ENCODE data around the gene ANXA6.

The ANXA6 gene

GRCh38 chr5:151150471-151151262, 6.9 kb downstream of the ANXA6 start:
- no peaks in the 10 kb centered on the region for H3K27me3 ChIP-seq (ENCODE audit: insufficient read depth, low read length)
- H3K27ac ChIP-seq (ENCODE audit: low read length), result no peak overlapping the region
- no peak overlapping the region for H3K4me3 ChIP-seq (ENCODE audit: low read length)
- H3K4me1 ChIP-seq (ENCODE audit: insufficient read depth, low read length), result no peaks in the 10 kb centered on the region; the same call in 1 of the 2 replicates
- no peak overlapping the region for H3K9ac ChIP-seq (ENCODE audit: low read depth, low read length)
- no peaks in the 10 kb centered on the region for H3K9me3 ChIP-seq (ENCODE audit: insufficient read depth, low read depth, low read length)
- H3K36me3 ChIP-seq (ENCODE audit: insufficient read depth, low read depth, low read length), result peaks cover 13% of the 10 kb centered on the region; the same call in 1 of the 2 replicates

- Histone ChIP-seq H3K36me3 (ENCODE audit: insufficient read depth, low read depth, low read length) (peaks cover 16% of the 10 kb centered on the region; the same call in 1 of the 2 replicates), H3K4me1 (ENCODE audit: insufficient read depth, low read length) (no peaks in the 10 kb centered on the region; the same call in 1 of the 2 replicates), H3K4me3 (ENCODE audit: low read length) (no peak overlapping the region), H3K9me3 (ENCODE audit: insufficient read depth, low read depth, low read length) (no peaks in the 10 kb centered on the region), H3K9ac (ENCODE audit: low read depth, low read length) (no peak overlapping the region), H3K27ac (ENCODE audit: low read length) (no peak overlapping the region), H3K27me3 (ENCODE audit: insufficient read depth, low read length) (no peaks in the 10 kb centered on the region)
These were observed 9.0 kb downstream of the ANXA6 start for GRCh38 chr5:151148583-151148982.

- Histone ChIP-seq H3K27me3 (ENCODE audit: insufficient read depth, low read length) (no peaks in the 10 kb centered on the region), H3K9ac (ENCODE audit: low read depth, low read length) (no peak overlapping the region), H3K9me3 (ENCODE audit: insufficient read depth, low read depth, low read length) (no peaks in the 10 kb centered on the region), H3K36me3 (ENCODE audit: insufficient read depth, low read depth, low read length) (peaks cover 15% of the 10 kb centered on the region; the same call in 1 of the 2 replicates), H3K27ac (ENCODE audit: low read length) (no peak overlapping the region), H3K4me1 (ENCODE audit: insufficient read depth, low read length) (peaks cover 2% of the 10 kb centered on the region; the same call in 1 of the 2 replicates), H3K4me3 (ENCODE audit: low read length) (no peak overlapping the region)
These were observed 10.5 kb downstream of the ANXA6 start for GRCh38 chr5:151147033-151147432.

- Histone ChIP-seq H3K27me3 (ENCODE audit: insufficient read depth, low read length) (no peaks in the 10 kb centered on the region), H3K36me3 (ENCODE audit: insufficient read depth, low read depth, low read length) (peaks cover 15% of the 10 kb centered on the region; the same call in 1 of the 2 replicates), H3K9me3 (ENCODE audit: insufficient read depth, low read depth, low read length) (no peaks in the 10 kb centered on the region), H3K9ac (ENCODE audit: low read depth, low read length) (no peak overlapping the region), H3K4me1 (ENCODE audit: insufficient read depth, low read length) (peaks cover 9% of the 10 kb centered on the region; the same call in 1 of the 2 replicates), H3K27ac (ENCODE audit: low read length) (no peak overlapping the region), H3K4me3 (ENCODE audit: low read length) (no peak overlapping the region)
These were observed 11.5 kb downstream of the ANXA6 start for GRCh38 chr5:151146061-151146460.

- H3K36me3 ChIP-seq (ENCODE audit: insufficient read depth, low read depth, low read length), result peaks cover 15% of the 10 kb centered on the region; the same call in 1 of the 2 replicates
These were observed 12.7 kb downstream of the ANXA6 start for GRCh38 chr5:151144922-151145321.

GRCh38 chr5:151144275-151144674, 13.3 kb downstream of the ANXA6 start:
- H3K4me1 ChIP-seq (ENCODE audit: insufficient read depth, low read length), result peaks cover 10% of the 10 kb centered on the region; the same call in 1 of the 2 replicates
- peaks cover 20% of the 10 kb centered on the region; the same call in 1 of the 2 replicates for H3K36me3 ChIP-seq (ENCODE audit: insufficient read depth, low read depth, low read length)

More at GRCh38 chr5:151144922-151145321, 12.7 kb downstream of the ANXA6 start:
- Histone ChIP-seq H3K4me1 (ENCODE audit: insufficient read depth, low read length) (peaks cover 10% of the 10 kb centered on the region; the same call in 1 of the 2 replicates), H3K4me3 (ENCODE audit: low read length) (no peak overlapping the region), H3K27me3 (ENCODE audit: insufficient read depth, low read length) (no peaks in the 10 kb centered on the region), H3K9me3 (ENCODE audit: insufficient read depth, low read depth, low read length) (no peaks in the 10 kb centered on the region), H3K9ac (ENCODE audit: low read depth, low read length) (no peak overlapping the region), H3K27ac (ENCODE audit: low read length) (no peak overlapping the region)

GRCh38 chr5:151143645-151144044, 13.9 kb downstream of the ANXA6 start:
- peaks cover 26% of the 10 kb centered on the region for H3K36me3 ChIP-seq (ENCODE audit: insufficient read depth, low read depth, low read length)
- H3K27me3 ChIP-seq (ENCODE audit: insufficient read depth, low read length), result no peaks in the 10 kb centered on the region
- H3K9me3 ChIP-seq (ENCODE audit: insufficient read depth, low read depth, low read length), result no peaks in the 10 kb centered on the region
- H3K4me3 ChIP-seq (ENCODE audit: low read length), result no peak overlapping the region
- peaks cover 10% of the 10 kb centered on the region; the same call in 1 of the 2 replicates for H3K4me1 ChIP-seq (ENCODE audit: insufficient read depth, low read length)
- no peak overlapping the region for H3K9ac ChIP-seq (ENCODE audit: low read depth, low read length)
- H3K27ac ChIP-seq (ENCODE audit: low read length), result no peak overlapping the region

More at GRCh38 chr5:151144275-151144674, 13.3 kb downstream of the ANXA6 start:
- no peaks in the 10 kb centered on the region for H3K9me3 ChIP-seq (ENCODE audit: insufficient read depth, low read depth, low read length)
- no peak overlapping the region for H3K9ac ChIP-seq (ENCODE audit: low read depth, low read length)
- no peaks in the 10 kb centered on the region for H3K27me3 ChIP-seq (ENCODE audit: insufficient read depth, low read length)
- H3K4me3 ChIP-seq (ENCODE audit: low read length), result no peak overlapping the region
- H3K27ac ChIP-seq (ENCODE audit: low read length), result no peak overlapping the region

- Histone ChIP-seq H3K4me1 (ENCODE audit: insufficient read depth, low read length) (peaks cover 10% of the 10 kb centered on the region; the same call in 1 of the 2 replicates), H3K36me3 (ENCODE audit: insufficient read depth, low read depth, low read length) (peaks cover 34% of the 10 kb centered on the region), H3K9ac (ENCODE audit: low read depth, low read length) (no peak overlapping the region), H3K4me3 (ENCODE audit: low read length) (no peak overlapping the region), H3K9me3 (ENCODE audit: insufficient read depth, low read depth, low read length) (no peaks in the 10 kb centered on the region), H3K27me3 (ENCODE audit: insufficient read depth, low read length) (no peaks in the 10 kb centered on the region), H3K27ac (ENCODE audit: low read length) (no peak overlapping the region)
These were observed 14.6 kb downstream of the ANXA6 start for GRCh38 chr5:151142933-151143332.

- peak overlapping the region; percentile 56; the same call in 1 of the 2 replicates for H3K9ac ChIP-seq (ENCODE audit: low read depth, low read length)
These were observed 16.0 kb downstream of the ANXA6 start for GRCh38 chr5:151141535-151141934.

GRCh38 chr5:151140686-151141459, 16.7 kb downstream of the ANXA6 start:
- Histone ChIP-seq H3K27ac (ENCODE audit: low read length) (no peak overlapping the region), H3K27me3 (ENCODE audit: insufficient read depth, low read length) (no peaks in the 10 kb centered on the region), H3K4me1 (ENCODE audit: insufficient read depth, low read length) (peaks cover 10% of the 10 kb centered on the region; the same call in 1 of the 2 replicates), H3K4me3 (ENCODE audit: low read length) (no peak overlapping the region), H3K9ac (ENCODE audit: low read depth, low read length) (no peak overlapping the region), H3K36me3 (ENCODE audit: insufficient read depth, low read depth, low read length) (peaks cover 46% of the 10 kb centered on the region), H3K9me3 (ENCODE audit: insufficient read depth, low read depth, low read length) (no peaks in the 10 kb centered on the region)

More at GRCh38 chr5:151141535-151141934, 16.0 kb downstream of the ANXA6 start:
- Histone ChIP-seq H3K27me3 (ENCODE audit: insufficient read depth, low read length) (no peaks in the 10 kb centered on the region), H3K9me3 (ENCODE audit: insufficient read depth, low read depth, low read length) (no peaks in the 10 kb centered on the region), H3K4me3 (ENCODE audit: low read length) (no peak overlapping the region), H3K36me3 (ENCODE audit: insufficient read depth, low read depth, low read length) (peaks cover 40% of the 10 kb centered on the region), H3K4me1 (ENCODE audit: insufficient read depth, low read length) (peaks cover 10% of the 10 kb centered on the region; the same call in 1 of the 2 replicates), H3K27ac (ENCODE audit: low read length) (no peak overlapping the region)

GRCh38 chr5:151139646-151140045, 17.9 kb downstream of the ANXA6 start:
- no peak overlapping the region for H3K9ac ChIP-seq (ENCODE audit: low read depth, low read length)
- H3K36me3 ChIP-seq (ENCODE audit: insufficient read depth, low read depth, low read length), result peaks cover 52% of the 10 kb centered on the region
- H3K4me3 ChIP-seq (ENCODE audit: low read length), result no peak overlapping the region
- H3K27ac ChIP-seq (ENCODE audit: low read length), result no peak overlapping the region
- H3K4me1 ChIP-seq (ENCODE audit: insufficient read depth, low read length), result peaks cover 10% of the 10 kb centered on the region; the same call in 1 of the 2 replicates
- H3K9me3 ChIP-seq (ENCODE audit: insufficient read depth, low read depth, low read length), result no peaks in the 10 kb centered on the region
- no peaks in the 10 kb centered on the region for H3K27me3 ChIP-seq (ENCODE audit: insufficient read depth, low read length)
